COR-L47 (cell line): ENCODE measurements around the gene LRFN4.
"Not testable (repeated sequence)": the region's sequence is repeated elsewhere in the genome, so short reads cannot be mapped to it uniquely, and the experiment has no call there.

Source experiments
- DNase-seq: peaks from one replicate; lab custom pipeline; 2025; lab: John Stamatoyannopoulos, UW

The LRFN4 gene

DNA sequence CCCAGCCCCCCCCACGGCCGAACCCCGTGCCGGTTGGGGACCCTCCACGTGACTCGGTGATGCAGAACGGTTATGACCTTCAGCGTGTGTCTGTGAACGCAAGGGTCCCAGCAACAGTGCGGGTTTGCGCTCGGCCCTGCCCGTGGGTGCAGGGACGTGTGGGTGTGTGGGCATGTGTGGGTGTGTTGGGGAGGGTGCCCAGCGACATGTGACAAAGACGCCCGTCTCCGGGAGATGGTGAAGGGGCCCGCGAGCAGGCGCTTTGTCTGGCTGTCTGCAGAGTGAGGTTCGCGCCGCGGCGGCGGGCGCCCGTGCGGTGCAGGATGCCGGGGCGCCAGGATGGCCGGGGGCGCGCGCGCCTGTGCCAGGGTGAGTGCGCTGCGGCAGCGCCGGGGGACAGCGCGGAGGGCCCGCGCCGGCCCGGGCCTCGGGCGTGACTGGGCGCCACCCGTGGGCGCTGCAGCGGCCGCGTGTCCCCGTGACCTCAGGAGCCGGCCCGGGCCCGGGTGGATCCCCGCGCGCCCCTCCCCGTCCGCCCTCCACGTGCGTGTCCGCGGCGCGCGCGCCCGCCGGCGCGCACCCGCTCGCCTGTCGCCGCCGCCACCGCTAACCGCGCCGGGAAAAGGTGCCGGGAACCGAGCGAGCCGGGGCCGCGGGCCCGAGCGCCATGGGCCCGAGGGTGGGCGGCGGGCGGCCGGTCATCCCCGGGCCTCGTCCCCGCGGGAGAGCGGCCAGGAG lies at the start of gene LRFN4:
TSS of gene LRFN4 (plus strand) at position 569 of the 738 bp plus-strand sequence. CDS start 681 bp downstream, outside the sequence.
- peak; percentile 66 for DNase-seq

DNA sequence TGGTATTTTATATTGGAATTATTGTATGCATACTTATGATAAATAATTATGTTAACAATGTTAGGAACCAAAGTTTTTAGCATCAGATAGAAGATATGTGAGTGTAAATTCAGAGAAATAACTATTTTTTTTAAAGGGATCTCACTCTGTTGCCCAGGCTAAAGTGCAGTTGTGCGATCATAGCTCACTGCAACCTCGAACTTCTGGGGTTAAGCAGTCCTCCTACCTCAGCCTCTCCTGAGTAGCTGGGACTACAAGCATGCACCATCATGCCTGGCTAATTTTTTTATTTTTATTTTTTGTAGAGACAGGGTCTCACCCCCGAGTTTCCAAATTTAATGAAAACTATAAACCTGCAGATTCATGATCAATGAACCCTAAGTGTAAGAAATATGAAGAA lies 47.3 kb upstream of the LRFN4 start:
- DNase-seq: no peak

DNA sequence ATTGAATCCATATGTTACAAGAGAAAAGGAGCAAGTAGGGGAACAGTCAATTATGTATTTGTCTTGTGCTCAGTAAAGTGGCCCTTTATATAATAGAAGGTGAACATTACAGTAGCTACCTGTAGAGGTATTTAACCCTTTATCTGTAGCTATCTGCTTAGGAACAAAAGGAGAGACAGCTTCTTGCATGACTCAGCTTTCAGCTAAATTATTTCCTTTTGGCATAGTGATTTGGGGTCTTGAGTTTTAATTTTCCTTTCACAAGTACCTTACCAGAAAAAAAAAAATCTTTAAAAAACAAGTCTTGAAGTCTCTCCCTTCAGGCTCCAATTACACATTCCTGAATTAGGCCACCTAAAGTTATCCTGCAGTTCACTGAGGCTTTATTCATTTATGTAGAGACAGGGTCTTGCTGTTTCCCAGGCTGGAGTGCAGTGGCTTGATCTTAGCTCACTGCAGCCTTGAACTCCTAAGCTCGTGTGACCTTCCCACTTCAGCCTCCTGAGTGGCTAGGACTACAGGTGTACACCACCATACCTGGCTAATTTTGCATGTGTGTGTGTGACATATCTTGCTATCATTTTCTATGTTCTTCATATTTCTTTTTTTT lies 46.2 kb upstream of the LRFN4 start:
- no peak for DNase-seq

DNA sequence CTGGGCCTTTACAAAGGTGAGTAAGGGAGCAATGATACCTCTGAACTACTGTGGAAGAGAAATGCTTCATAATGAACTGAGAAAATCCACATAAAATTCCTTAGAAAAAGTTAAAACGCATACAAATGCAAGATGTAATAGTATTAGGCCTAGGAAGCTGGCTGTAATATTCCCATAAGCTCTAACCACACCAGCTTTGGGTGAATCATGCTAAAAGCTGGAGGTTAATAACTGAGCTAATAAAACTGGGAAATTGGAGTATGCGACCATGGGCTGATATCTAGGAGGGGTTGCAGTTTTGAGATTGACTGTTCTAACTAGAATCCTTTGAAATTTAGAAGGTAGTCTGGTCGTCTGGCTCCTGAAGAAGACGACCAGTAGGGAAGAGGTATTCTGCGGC lies 42.2 kb upstream of the LRFN4 start:
- no peak for DNase-seq

DNA sequence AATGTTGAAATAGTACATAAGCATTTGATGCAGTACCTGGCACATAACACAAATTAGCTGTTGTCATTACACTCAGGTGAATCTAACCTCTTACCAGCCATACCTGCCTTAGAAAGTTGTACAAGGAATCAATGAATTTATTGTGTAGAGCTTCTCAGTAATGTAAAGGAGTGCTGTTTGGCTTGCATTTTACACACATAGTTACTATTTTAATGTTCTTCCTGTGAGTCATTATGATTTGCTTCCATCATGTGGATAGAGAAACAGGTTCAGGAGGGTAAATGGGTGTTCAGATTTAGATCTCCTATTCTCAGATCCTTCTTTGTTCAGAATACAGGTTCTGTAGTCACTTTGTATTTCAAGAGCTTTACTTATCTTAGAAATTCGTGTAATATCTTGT lies 41.2 kb upstream of the LRFN4 start:
- no peak for DNase-seq

DNA sequence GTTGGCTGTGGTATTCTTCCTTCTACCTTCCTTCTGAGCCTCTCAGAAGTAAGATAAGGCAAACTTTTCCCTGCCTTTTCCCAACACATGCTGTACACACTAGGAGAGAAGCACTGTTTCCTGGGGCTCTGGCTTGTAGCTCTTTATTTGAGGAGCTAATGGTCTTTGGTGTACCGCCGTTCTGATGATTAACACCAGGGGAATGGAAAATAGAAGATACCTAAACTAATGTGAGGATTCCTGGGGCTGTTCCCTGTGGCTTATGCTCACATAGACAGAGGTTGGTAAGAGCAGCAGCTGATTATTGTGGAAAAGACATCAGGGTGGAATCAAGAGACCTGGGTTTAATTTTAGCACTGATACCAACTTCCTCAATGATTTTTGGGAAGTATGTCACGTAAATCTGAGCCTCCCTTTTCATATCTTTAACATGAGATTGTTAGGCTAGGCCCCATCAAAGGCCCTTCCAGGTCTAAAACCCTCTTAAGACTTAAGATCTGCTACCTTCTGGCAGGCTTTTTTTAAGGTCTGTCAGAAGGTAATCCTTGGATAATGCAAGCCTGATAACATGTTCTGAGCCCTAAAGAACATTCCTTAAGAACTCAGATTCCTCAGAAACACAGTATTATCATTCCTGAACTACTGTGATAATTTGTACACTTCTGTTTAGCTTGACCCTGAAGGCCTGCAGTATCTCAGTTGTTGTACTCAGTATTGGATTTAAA lies 38.5 kb upstream of the LRFN4 start:
- DNase-seq: no peak

DNA sequence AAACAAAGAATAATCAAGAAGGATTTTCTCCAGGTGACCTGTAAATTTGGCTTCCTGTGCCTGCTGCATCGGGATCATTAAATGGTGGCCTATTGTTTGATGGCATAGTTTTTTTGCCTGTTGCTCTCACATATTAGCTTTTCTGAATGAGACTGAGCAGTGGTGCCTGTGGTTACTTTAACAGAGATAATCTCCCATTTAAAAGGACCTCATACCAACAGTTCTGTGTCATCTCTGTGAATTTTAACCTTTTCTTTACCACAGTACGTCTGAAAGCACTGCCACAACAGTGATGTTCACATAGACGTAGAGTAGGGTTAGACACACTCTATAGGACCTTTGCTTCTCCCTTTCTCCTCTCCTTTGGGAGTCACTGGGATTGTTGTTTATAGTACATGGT lies 36.5 kb upstream of the LRFN4 start:
- DNase-seq: no peak

DNA sequence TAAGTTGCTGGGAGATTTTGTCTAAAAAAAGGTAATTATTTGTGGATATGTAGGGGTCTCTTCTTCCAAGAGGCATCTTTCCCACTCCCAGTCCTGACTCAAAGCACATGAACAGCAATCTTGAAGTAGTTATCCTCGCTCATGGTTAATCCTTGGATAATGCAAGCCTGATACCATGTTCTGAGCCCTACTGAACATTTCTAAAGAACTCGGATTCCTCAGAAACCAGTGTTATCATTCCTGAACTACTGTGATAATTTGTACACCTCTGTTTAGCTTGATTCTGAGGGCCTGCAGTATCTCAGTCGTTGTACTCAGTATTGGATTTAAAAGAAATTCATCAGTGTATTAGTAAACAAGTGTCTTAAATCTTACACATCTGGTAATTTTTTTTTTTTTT lies 36.0 kb upstream of the LRFN4 start:
- no peak for DNase-seq

DNA sequence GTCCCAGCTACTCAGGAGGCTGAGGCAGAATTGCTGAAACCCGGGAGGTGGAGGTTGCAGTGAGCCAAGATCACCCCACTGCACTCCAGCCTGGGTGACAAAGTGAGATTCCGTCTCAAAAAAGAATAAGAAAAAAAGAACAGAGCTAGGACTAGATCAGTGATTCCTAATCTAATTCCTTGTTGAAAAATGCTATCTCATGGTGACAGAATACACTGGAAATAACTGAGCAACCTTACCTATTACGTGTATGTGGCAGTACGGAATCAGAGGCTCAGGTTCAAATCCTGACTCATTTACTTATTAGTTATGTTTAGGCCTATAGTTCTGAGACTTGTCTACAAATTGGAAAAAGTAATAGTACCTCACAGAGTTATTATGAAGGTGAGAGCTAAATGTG lies 33.2 kb upstream of the LRFN4 start:
- DNase-seq: no peak

DNA sequence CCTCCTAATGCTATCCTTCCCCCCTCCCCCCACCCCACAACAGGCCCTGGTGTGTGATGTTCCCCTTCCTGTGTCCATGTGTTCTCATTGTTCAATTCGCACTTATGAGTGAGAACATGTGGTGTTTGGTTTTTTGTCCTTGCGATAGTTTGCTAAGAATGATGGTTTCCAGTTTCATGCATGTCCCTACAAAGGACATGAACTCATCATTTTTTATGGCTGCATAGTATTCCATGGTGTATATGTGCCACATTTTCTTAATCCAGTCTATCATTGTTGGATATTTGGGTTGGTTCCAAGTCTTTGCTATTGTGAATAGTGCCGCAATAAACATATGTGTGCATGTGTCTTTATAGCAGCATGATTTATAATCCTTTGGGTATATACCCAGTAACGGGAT lies 32.3 kb upstream of the LRFN4 start:
- DNase-seq: not testable (repeated sequence)

DNA sequence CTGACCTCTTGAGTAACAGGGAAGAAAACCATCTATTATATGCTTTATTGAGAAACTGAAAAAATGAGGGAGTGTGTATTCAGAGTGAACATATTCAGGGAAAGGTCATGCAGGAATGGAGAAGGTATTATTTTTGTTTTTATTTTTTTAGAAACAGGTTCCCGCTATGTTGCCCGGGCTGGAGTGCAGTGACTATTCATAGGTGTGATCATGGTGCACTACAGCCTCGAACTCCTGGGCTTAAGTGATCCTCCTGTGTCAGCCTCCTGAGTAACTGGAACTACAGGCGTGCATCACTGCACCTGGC lies 22.4 kb upstream of the LRFN4 start:
- DNase-seq: no peak

DNA sequence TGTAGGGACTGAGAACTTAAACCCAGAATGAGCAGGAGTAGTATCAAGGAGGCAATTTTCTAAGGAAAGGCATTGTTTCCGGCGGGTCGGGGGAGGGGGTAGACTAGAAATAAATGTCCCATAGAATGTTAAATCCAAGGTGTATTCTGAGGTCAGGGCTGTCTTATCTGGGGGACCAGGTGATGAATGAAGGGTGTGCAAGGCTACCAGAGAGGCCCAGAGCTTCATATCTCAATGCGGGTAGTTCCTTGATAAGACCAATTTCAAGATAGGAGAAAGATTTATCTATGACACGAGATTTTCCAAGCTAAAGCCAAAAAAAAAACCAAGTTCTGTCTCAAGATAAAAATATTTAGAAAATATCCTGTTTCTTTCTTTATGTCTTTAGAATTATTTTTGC lies 21.9 kb upstream of the LRFN4 start:
- no peak for DNase-seq

DNA sequence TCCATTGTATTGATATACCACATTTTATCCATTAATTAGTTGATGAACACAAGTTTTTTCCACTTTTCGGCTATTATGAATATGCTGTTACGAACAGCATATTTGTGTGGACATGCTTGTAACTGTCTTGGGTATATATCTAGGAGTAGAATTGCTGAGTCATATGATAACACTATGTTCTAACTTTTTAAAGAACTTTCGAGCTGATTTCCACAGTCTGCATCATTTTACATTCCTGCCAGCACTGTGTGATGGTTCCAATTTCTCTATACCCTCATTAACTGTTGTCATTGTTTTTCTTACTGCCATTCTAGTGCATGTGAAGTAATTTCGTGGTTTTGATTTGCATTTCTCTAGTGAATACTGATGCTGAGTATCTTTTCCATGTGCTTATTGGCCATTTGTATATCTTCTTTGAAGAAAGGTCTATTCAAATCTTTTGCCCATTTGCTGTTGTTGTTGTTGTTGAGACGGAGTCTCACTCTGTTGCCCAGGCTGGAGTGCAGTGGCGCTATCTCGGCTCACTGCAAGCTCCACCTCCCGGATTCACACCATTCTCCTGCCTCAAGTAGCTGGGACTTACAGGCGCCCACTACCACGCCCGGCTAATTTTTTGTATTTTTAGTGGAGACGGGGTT lies 21.0 kb upstream of the LRFN4 start:
- no peak for DNase-seq

DNA sequence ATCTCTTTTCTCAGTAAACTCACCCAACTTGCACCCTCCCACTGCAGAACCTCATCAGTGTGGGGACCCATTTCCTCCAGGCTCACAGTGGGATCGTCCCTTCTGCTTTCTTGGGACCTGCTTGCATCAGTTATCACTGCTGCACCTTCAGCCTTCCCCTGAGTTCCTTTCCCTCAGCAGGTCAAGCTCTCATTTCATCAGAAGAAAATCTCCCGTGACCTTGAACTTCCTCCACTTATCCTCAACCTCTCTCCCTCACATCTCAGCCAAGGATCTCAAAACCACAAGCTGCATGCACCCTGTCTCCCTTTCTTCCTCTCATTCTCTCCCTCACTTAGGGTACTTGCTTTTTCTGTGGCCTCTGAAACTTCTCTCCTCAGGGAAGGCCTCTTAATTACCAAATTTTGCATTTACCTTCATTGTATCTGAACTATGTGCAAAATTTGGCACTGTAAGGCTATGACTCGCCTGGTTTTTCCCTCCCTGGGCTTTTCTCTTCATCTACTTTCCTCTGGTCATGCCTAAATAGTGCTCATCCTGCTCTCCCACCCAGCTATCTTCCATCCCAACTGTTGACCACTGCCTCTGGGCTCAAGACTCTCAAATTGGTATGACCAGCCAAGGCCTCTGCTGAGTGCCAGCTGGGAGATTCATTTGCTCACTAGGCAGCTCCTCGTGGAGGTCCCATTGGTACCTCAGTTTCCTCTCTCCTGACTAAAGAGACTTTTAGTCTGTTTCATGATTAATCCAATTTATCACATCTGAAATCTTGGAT lies 16.4 kb upstream of the LRFN4 start:
- DNase-seq: no peak

DNA sequence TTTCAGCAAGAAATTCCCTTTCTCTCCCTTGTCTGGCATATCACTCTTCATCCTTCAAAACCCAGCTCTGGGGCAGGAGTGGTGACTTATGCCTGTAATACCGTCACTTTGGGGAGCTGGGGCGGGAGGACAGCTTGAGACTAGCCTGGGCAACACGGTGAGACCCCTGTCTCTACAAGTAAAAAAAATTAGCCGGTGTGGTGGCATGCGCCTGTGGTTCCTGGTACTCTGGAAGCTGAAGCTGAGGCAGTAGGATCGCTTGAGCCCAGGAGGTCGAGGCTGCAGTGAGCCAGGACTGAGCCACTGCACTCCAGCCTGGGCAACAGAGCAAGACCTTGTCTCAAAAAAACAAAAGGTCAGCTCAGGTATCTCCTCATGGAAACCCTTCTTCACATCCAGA lies 15.0 kb upstream of the LRFN4 start:
- no peak for DNase-seq

DNA sequence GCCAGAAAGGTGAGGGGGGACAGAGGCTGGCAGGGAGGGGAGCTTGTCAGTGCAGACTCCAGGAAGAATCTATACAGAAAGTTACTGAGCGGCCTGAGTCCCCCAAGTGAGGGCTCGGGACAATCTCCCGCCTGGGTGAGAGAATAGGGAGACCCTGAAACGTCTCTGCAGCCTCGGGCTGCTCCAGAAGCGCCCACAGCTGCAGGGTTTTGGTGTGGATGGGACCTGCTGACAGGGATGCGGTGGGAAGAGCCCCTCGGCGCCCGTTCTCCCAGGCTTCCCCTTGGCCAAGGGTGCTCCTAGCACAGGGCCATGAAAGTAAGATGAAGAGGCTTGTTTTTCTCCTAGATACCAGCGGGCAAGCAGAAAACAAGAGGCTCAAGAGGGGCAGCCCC lies 14.4 kb upstream of the LRFN4 start:
- DNase-seq: no peak

DNA sequence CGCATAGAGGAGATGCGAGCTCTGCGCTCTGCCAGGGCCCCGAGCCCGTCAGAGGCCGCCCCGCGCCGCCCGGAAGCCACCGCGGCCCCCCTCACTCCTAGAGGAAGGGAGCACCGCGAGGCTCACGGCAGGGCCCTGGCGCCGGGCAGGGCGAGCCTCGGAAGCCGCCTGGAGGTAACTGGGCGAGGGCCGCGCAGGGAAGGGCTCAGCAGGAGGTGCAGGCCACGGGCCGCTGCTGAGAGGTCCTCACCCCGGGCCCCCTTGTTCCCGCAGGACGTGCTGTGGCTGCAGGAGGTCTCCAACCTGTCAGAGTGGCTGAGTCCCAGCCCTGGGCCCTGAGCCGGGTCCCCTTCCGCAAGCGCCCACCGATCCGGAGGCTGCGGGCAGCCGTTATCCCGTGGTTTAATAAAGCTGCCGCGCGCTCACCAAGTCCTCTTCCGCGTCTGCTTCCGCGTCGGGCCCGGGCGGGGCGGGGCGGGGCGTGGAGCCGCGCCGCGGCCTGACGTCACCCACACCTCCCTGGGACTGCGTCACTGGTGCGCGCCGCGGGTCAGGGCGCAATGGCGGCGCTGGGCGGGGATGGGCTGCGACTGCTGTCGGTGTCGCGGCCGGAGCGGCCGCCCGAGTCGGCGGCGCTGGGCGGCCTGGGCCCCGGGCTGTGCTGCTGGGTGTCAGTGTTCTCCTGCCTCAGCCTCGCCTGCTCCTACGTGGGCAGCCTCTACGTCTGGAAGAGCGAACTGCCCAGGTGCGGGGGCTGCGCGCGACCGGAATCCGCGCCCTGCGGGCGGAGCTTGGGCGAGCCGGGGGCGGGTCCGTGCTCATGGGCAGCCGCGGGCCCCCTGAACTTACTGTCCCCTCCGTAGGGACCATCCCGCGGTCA lies 13.7 kb upstream of the LRFN4 start, which contains the start of gene RCE1:
TSS of gene RCE1 (plus strand) at position 546 of the 880 bp plus-strand sequence. CDS start at position 561, 15 bp downstream.
- peak; percentile 84 for DNase-seq

DNA sequence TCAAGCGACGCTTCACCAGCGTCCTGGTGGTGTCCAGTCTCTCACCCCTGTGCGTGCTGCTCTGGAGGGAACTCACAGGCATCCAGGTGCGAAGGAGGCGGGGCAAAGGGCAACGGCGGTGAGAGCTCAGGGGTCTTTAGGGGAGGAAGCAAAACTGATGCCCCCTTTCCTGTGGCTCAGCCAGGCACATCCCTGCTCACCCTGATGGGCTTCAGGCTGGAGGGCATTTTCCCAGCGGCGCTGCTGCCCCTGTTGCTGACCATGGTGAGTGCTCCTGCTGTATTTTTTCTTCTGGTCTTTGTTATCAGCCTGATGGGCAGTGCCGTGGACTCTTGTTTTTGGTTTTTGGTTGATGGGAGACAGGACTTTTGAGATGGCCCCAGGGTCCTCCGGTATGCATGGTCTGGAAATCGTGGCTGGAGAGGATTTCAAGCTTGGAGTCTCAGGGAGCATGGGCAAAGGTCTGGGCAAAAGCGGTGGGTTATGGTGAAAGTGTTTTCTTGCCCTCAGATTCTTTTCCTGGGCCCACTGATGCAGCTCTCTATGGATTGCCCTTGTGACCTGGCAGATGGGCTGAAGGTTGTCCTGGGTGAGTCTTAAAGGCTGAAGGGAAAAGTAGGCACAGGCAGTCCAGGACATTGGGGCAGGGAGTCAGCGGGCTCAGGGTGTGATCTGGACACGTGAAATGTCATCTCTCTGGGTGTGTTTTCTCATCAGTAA lies 12.9 kb upstream of the LRFN4 start:
- DNase-seq: no peak

DNA sequence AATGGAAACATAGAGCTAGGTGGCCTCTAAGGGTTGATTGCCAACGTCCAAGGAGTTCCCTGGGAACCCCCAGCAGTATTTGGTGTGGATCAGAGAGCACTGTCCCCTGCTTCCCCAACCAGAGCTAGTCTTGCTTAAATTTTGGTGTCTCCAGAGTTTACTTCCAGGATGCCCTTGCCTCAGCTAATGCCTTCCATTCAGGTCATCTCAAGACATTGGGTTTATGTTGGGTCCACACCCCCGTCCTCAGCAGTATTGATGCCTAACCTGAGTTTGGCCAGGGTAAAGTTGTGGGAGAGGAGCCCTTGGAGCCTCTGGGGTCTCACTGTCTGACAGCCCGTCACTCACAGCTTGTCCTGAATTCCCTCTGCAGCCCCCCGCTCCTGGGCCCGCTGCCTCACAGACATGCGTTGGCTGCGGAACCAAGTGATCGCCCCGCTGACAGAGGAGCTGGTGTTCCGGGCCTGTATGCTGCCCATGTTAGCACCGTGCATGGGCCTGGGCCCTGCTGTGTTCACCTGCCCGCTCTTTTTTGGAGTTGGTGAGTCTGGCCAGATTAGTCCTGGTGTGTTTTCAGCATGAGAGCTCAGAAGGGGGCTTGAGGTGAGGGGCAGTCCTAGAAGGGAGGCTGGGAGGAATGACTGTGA lies 12.2 kb upstream of the LRFN4 start:
- DNase-seq: no peak
